ENCODE measurements around the gene ATG14. TPM values are rescaled to one million over a fixed set of nuclear protein-coding genes. Genes with fewer than 3 reads are reported as not detected.
"Not testable (repeated sequence)": the region's sequence is repeated elsewhere in the genome, so short reads cannot be mapped to it uniquely, and the experiment has no call there.

The ATG14 gene
- total and polyA plus RNA-seq, 5 donors from 2014 or later: 5.8 to 19.0 (median 6.0) TPM

DNA sequence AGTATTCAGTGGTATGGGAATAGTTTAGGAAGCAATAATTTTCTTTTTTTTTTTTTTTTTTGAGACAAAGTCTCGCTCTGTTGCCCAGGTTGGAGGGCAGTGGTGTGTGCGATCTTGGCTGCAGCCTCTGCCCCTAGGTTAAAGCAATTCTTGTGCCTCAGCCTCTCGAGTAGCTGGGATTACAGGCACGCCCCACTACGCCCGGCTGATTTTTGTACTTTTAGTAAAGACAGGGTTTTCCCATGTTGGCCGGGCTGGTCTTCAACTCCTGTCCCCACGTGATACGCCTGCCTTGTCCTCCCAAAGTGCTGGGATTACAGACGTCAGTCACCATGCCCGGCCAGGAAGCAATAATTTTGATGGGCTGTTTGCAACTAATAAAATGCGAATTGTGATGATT, 62.1 kb downstream of the ATG14 start:
- no peaks in the 10 kb centered on the region for H3K27me3 ChIP-seq (ENCODE audit: control insufficient read depth, insufficient read depth, low read length)
- H3K27ac ChIP-seq (ENCODE audit: insufficient read depth, low read length, poor library complexity, severe bottlenecking): peak overlapping the region; percentile 6
- peaks cover 15% of the 10 kb centered on the region for H3K36me3 ChIP-seq (ENCODE audit: control insufficient read depth, insufficient read depth, low read length)
- no peak for DNase-seq
- Mint-ChIP-seq H3K4me3 (peak overlapping the region in 1 of 4 donors; percentile 76), H3K9me3 (peaks cover 0 to 2% (median 0%) of the 10 kb centered on the region in 7 donors), H3K27me3 (no peaks in the 10 kb centered on the region), H3K36me3 (peaks cover 17% of the 10 kb centered on the region), H3K27ac (peak overlapping the region; percentile 42 to 96 (median 85)), H3K4me1 (peaks cover 39 to 74% (median 50%) of the 10 kb centered on the region in 4 donors)
- H3K4me3 ChIP-seq (ENCODE audit: low read depth, low read length): peak overlapping the region; percentile 63
- peaks cover 24% of the 10 kb centered on the region for H3K4me1 ChIP-seq (ENCODE audit: control insufficient read depth, insufficient read depth, low read length, poor library complexity, severe bottlenecking)
- no peaks in the 10 kb centered on the region for H3K9me3 ChIP-seq (ENCODE audit: control insufficient read depth in 2 of 2, low read length in 2 of 2)
- no peak for ATAC-seq (ENCODE audit: low read depth in 2 of 2)

DNA sequence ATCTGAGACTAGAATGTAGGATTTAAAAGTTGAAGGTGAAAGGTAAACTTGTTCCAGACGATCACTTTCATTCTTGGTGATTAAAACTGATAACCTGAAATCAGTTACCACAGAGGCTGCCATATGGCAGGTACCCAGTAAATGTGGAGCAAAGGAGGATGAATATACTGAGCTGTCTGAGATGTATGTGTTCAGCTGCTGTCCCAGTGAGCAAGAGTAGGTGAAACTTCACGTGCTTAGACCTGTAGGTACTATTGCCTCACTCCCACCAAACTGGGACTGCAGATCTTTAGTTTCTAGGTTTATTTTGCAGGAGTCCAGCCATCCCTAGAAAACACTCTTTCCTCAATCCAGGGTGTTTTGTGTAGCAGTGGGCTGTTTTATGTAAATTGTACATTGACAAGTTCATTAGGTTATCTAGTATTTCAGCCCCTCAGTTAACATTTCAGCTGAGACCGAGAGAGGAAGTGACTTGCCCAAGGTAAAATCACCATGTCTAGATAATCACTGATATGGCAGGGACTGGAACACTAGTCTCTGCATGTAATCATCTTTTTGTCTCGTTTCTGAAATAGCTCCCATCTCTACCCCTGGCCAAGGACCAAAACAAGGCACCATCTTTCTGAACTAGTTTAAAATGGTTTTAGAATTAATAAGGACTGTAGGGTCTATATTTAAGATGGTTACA, 62.7 kb downstream of the ATG14 start:
- Histone ChIP-seq H3K4me1 (ENCODE audit: control insufficient read depth, insufficient read depth, low read length, poor library complexity, severe bottlenecking) (peaks cover 22% of the 10 kb centered on the region), H3K4me3 (ENCODE audit: low read depth, low read length) (peak overlapping the region; percentile 63), H3K27me3 (ENCODE audit: control insufficient read depth, insufficient read depth, low read length) (no peaks in the 10 kb centered on the region), H3K36me3 (ENCODE audit: control insufficient read depth, insufficient read depth, low read length) (peaks cover 15% of the 10 kb centered on the region), H3K9me3 (ENCODE audit: control insufficient read depth in 2 of 2, low read length in 2 of 2) (no peaks in the 10 kb centered on the region), H3K27ac (ENCODE audit: insufficient read depth, low read length, poor library complexity, severe bottlenecking) (peak overlapping the region; percentile 30)
- Mint-ChIP-seq H3K27me3 (no peaks in the 10 kb centered on the region), H3K36me3 (peaks cover 17% of the 10 kb centered on the region), H3K4me3 (peak overlapping the region in 3 of 4 donors; percentile 5 to 76 (median 8)), H3K9me3 (peaks cover 0 to 2% (median 0%) of the 10 kb centered on the region in 7 donors), H3K27ac (peak overlapping the region; percentile 42 to 96 (median 85)), H3K4me1 (peaks cover 35 to 73% (median 45%) of the 10 kb centered on the region in 4 donors)
- ATAC-seq (ENCODE audit: low read depth in 2 of 2): peak; percentile 54 to 70
- peak in 1 of 3 donors; percentile 31 for DNase-seq

GRCh38 chr14:55347748-55348147, 63.9 kb downstream of the ATG14 start:
- H3K27me3 ChIP-seq (ENCODE audit: control insufficient read depth, insufficient read depth, low read length): no peaks in the 10 kb centered on the region
- DNase-seq: no peak
- peaks cover 0 to 2% (median 0%) of the 10 kb centered on the region in 7 donors for H3K9me3 Mint-ChIP-seq
- H3K27ac Mint-ChIP-seq: peak overlapping the region; percentile 7 to 84 (median 42)
- H3K4me3 ChIP-seq (ENCODE audit: low read depth, low read length): no peak overlapping the region
- peaks cover 16% of the 10 kb centered on the region for H3K4me1 ChIP-seq (ENCODE audit: control insufficient read depth, insufficient read depth, low read length, poor library complexity, severe bottlenecking)
- peaks cover 30 to 71% (median 37%) of the 10 kb centered on the region in 4 donors for H3K4me1 Mint-ChIP-seq
- no peaks in the 10 kb centered on the region for H3K9me3 ChIP-seq (ENCODE audit: control insufficient read depth in 2 of 2, low read length in 2 of 2)
- H3K27me3 Mint-ChIP-seq: no peaks in the 10 kb centered on the region
- H3K36me3 Mint-ChIP-seq: peaks cover 17% of the 10 kb centered on the region
- peaks cover 15% of the 10 kb centered on the region for H3K36me3 ChIP-seq (ENCODE audit: control insufficient read depth, insufficient read depth, low read length)
- no peak for ATAC-seq (ENCODE audit: low read depth in 2 of 2)
- H3K4me3 Mint-ChIP-seq: peak overlapping the region in 1 of 4 donors; percentile 0
- H3K27ac ChIP-seq (ENCODE audit: insufficient read depth, low read length, poor library complexity, severe bottlenecking): no peak overlapping the region

GRCh38 chr14:55347040-55347439, 64.6 kb downstream of the ATG14 start:
- Histone ChIP-seq H3K9me3 (ENCODE audit: control insufficient read depth in 2 of 2, low read length in 2 of 2) (no peaks in the 10 kb centered on the region), H3K4me1 (ENCODE audit: control insufficient read depth, insufficient read depth, low read length, poor library complexity, severe bottlenecking) (peaks cover 16% of the 10 kb centered on the region), H3K27me3 (ENCODE audit: control insufficient read depth, insufficient read depth, low read length) (no peaks in the 10 kb centered on the region), H3K36me3 (ENCODE audit: control insufficient read depth, insufficient read depth, low read length) (peaks cover 15% of the 10 kb centered on the region), H3K4me3 (ENCODE audit: low read depth, low read length) (no peak overlapping the region), H3K27ac (ENCODE audit: insufficient read depth, low read length, poor library complexity, severe bottlenecking) (no peak overlapping the region)
- DNase-seq: no peak
- Mint-ChIP-seq H3K27me3 (no peaks in the 10 kb centered on the region), H3K4me1 (peaks cover 30 to 73% (median 39%) of the 10 kb centered on the region in 4 donors), H3K36me3 (peaks cover 17% of the 10 kb centered on the region), H3K4me3 (no peak overlapping the region), H3K9me3 (peaks cover 0 to 2% (median 0%) of the 10 kb centered on the region in 7 donors), H3K27ac (peak overlapping the region in 1 of 3 donors; percentile 42)
- no peak for ATAC-seq (ENCODE audit: low read depth in 2 of 2)

DNA sequence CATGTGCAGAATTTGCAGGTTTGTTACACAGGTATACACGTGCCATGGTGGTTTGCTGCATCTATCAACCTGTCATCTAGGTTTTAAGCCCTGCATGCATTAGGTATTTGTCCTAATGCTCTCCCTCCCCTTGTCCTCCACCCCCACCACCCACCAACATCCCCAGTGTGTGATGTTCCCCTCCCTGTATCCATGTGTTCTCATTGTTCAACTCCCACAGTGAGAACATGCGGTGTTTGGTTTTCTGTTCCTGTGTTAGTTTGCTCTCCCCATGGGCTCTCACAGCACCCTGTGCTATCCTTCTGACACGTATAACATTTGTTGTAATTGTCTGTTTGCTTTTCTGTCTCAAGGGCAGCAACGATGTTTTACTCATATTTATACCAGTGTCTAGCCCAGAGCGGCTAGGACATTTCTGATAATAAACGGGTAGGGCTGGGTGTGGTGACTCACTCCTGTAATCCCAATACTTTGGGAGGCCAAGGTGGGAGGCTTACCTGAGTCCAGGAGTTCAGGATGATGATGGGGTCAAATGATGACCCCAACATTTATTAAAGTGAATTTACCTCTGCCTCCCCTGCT, 67.0 kb downstream of the ATG14 start:
- not testable (repeated sequence) for DNase-seq; H3K9me3 Mint-ChIP-seq; H3K9me3 ChIP-seq (ENCODE audit: control insufficient read depth in 2 of 2, low read length in 2 of 2); H3K36me3 Mint-ChIP-seq; H3K4me3 Mint-ChIP-seq; H3K27me3 Mint-ChIP-seq; H3K27ac ChIP-seq (ENCODE audit: insufficient read depth, low read length, poor library complexity, severe bottlenecking); H3K27me3 ChIP-seq (ENCODE audit: control insufficient read depth, insufficient read depth, low read length); H3K4me3 ChIP-seq (ENCODE audit: low read depth, low read length); ATAC-seq (ENCODE audit: low read depth in 2 of 2); H3K36me3 ChIP-seq (ENCODE audit: control insufficient read depth, insufficient read depth, low read length)
- Mint-ChIP-seq H3K27ac (peak overlapping the region in 2 of 3 donors; percentile 3 to 67), H3K4me1 (peaks cover 30 to 89% (median 53%) of the 10 kb centered on the region in 4 donors)
- H3K4me1 ChIP-seq (ENCODE audit: control insufficient read depth, insufficient read depth, low read length, poor library complexity, severe bottlenecking): peaks cover 23% of the 10 kb centered on the region

DNA sequence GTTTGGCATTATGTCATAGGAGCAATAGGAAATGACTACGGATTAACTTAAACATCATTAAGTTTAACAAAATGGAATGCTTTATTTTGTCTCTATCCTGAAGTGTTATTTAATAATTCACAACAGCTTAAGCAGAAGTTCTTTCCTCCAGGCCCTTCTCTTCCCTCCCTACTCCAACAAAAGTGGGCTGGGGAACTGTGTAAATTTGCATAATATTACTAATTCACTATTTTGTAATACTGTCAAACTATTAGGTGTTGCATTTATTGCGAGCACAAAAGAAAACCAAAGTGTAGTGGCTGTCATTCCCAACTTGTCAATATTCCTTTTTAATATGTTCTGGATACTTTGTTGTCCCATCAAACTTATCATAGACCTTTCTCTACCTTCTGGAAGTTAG, 69.8 kb downstream of the ATG14 start:
- Mint-ChIP-seq H3K27ac (no peak overlapping the region), H3K4me3 (no peak overlapping the region), H3K4me1 (peaks cover 18 to 88% (median 50%) of the 10 kb centered on the region in 4 donors)

DNA sequence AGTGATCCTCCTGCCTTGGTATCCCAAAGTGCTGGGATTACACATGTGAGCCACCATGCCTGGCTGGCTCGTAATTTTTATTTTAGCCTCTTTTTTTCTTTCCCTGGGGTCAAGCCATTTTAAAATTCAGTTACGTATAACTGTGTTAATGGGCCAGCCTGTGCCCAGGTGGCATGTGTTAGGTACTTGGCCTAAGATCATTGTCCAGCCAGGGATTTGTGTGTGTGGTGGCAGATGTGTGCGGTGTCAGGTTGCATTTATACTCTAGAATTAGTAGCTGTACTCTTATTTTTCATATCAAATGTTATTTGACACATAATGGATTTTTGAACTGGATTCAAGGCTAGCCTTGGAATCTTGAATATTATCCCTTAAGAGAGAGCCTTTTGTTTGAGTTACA, 71.1 kb downstream of the ATG14 start:
- peaks cover 16 to 85% (median 51%) of the 10 kb centered on the region in 4 donors for H3K4me1 Mint-ChIP-seq
- no peak for ATAC-seq (ENCODE audit: low read depth in 2 of 2)
- no peak overlapping the region for H3K27ac ChIP-seq (ENCODE audit: insufficient read depth, low read length, poor library complexity, severe bottlenecking)
- no peaks in the 10 kb centered on the region for H3K27me3 ChIP-seq (ENCODE audit: control insufficient read depth, insufficient read depth, low read length)
- H3K27me3 Mint-ChIP-seq: no peaks in the 10 kb centered on the region
- peaks cover 41% of the 10 kb centered on the region for H3K4me1 ChIP-seq (ENCODE audit: control insufficient read depth, insufficient read depth, low read length, poor library complexity, severe bottlenecking)
- H3K4me3 Mint-ChIP-seq: no peak overlapping the region
- no peaks in the 10 kb centered on the region for H3K36me3 Mint-ChIP-seq
- no peak overlapping the region for H3K4me3 ChIP-seq (ENCODE audit: low read depth, low read length)
- no peaks in the 10 kb centered on the region for H3K9me3 ChIP-seq (ENCODE audit: control insufficient read depth in 2 of 2, low read length in 2 of 2)
- H3K27ac Mint-ChIP-seq: peak overlapping the region; percentile 46 to 71 (median 52)
- no peaks in the 10 kb centered on the region for H3K36me3 ChIP-seq (ENCODE audit: control insufficient read depth, insufficient read depth, low read length)
- peaks cover 0 to 2% (median 0%) of the 10 kb centered on the region in 7 donors for H3K9me3 Mint-ChIP-seq
- DNase-seq: no peak

More for the DNA sequence above, 69.8 kb downstream of the ATG14 start:
- no peak overlapping the region for H3K27ac ChIP-seq (ENCODE audit: insufficient read depth, low read length, poor library complexity, severe bottlenecking)
- no peak overlapping the region for H3K4me3 ChIP-seq (ENCODE audit: low read depth, low read length)
- DNase-seq (no peak), ATAC-seq (ENCODE audit: low read depth in 2 of 2) (no peak)
- no peaks in the 10 kb centered on the region for H3K9me3 ChIP-seq (ENCODE audit: control insufficient read depth in 2 of 2, low read length in 2 of 2)
- Mint-ChIP-seq H3K9me3 (peaks cover 0 to 2% (median 0%) of the 10 kb centered on the region in 7 donors), H3K27me3 (no peaks in the 10 kb centered on the region), H3K36me3 (peaks cover 3% of the 10 kb centered on the region)
- H3K4me1 ChIP-seq (ENCODE audit: control insufficient read depth, insufficient read depth, low read length, poor library complexity, severe bottlenecking): peaks cover 30% of the 10 kb centered on the region
- no peaks in the 10 kb centered on the region for H3K36me3 ChIP-seq (ENCODE audit: control insufficient read depth, insufficient read depth, low read length)
- no peaks in the 10 kb centered on the region for H3K27me3 ChIP-seq (ENCODE audit: control insufficient read depth, insufficient read depth, low read length)
